Stomach (tissue), 4 donors: ENCODE data around the gene IST1.

Experiments
- POLR2A ChIP-seq, 4 donors: fragments of 450-650 bp; IDR thresholded peaks; one replicate each; pipeline ENCODE4 v1.6.1; 2016; ENCODE audit warnings: antibody characterized with exemption in 4 of 4, control low read depth in 2 of 4, mild to moderate bottlenecking in 1 of 4, moderate library complexity in 1 of 4
- POLR2AphosphoS5 ChIP-seq, 3 donors: sonication (generic); formaldehyde crosslinking; IDR thresholded peaks; one replicate each; pipeline ENCODE4 v1.6.1; 2016; ENCODE audit warnings: antibody characterized with exemption in 3 of 3
- TF ChIP-seq, protein P1 (sequence below), 7 experiments: fragments of 450-650 bp in 4 of 7; fragments of 200-600 bp in 3 of 7; sonication (generic) in 3 of 7; IDR thresholded peaks; one replicate each; pipeline ENCODE4 v1.5.1; 2016 to 2019; ENCODE audit warnings: antibody characterized with exemption in 7 of 7, control low read depth in 2 of 7, mild to moderate bottlenecking in 1 of 7

- TF ChIP-seq, protein P1, sequence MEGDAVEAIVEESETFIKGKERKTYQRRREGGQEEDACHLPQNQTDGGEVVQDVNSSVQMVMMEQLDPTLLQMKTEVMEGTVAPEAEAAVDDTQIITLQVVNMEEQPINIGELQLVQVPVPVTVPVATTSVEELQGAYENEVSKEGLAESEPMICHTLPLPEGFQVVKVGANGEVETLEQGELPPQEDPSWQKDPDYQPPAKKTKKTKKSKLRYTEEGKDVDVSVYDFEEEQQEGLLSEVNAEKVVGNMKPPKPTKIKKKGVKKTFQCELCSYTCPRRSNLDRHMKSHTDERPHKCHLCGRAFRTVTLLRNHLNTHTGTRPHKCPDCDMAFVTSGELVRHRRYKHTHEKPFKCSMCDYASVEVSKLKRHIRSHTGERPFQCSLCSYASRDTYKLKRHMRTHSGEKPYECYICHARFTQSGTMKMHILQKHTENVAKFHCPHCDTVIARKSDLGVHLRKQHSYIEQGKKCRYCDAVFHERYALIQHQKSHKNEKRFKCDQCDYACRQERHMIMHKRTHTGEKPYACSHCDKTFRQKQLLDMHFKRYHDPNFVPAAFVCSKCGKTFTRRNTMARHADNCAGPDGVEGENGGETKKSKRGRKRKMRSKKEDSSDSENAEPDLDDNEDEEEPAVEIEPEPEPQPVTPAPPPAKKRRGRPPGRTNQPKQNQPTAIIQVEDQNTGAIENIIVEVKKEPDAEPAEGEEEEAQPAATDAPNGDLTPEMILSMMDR (IDR thresholded peaks at IDR 0.05) = no peak
- TF ChIP-seq POLR2A (IDR thresholded peaks at IDR 0.05) (no peak), POLR2AphosphoS5 (IDR thresholded peaks at IDR 0.05) (no peak)
Observed at GRCh38 chr16:71880176-71880575, 15.2 kb upstream of the IST1 start.
